GM10248 (cell line): ENCODE results near the gene FTHL17.

Experiments
- CTCF ChIA-PET: fragments of 300-600 bp; sonication (Branson Sonifier 250); formaldehyde crosslinking; extraction: SDS; loops from one replicate; lab custom pipeline; 2021; ENCODE audit warnings: antibody characterized with exemption; lab: Yijun Ruan, JAX
- POLR2A ChIA-PET: fragments of 350-650 bp; sonication (Branson Sonifier 250); formaldehyde crosslinking; extraction: SDS; loops from one replicate; lab custom pipeline; 2020; ENCODE audit warnings: antibody characterized with exemption; lab: Yijun Ruan, JAX
- DNase-seq: peaks from one replicate; pipeline ENCODE4 v3.0.0; 2012; ENCODE audit errors: extremely low spot score
- CTCF ChIP-seq: IDR thresholded peaks from 2 replicates; pipeline ENCODE4 v1.5.1; 2012; ENCODE audit warnings: mild to moderate bottlenecking, low read depth; ENCODE audit errors: extremely low read depth, missing control alignments, control extremely low read depth

FTHL17 gene

GRCh38 chrX:31058284-31058683, 13.6 kb downstream of the FTHL17 start:
- POLR2A ChIA-PET: no interaction called here
- no peak for DNase-seq
- CTCF ChIA-PET: interaction anchor here (1.2 kb wide), 1 partner anchor 21 kb away, joined by 4 read pairs; no protein-coding TSS in a partner anchor
- TF ChIP-seq CTCF: no peak

GRCh38 chrX:31057691-31058090, 14.2 kb downstream of the FTHL17 start:
- CTCF ChIA-PET: interaction anchor here (1.2 kb wide), 1 partner anchor 20 kb away, joined by 4 read pairs; no protein-coding TSS in a partner anchor
- no peak for DNase-seq

GRCh38 chrX:31057291-31057690, 14.6 kb downstream of the FTHL17 start:
- DNase-seq: no peak
- CTCF ChIA-PET: interaction anchor here (1.2 kb wide), 1 partner anchor 20 kb away, joined by 4 read pairs; no protein-coding TSS in a partner anchor
- POLR2A ChIA-PET: no interaction called here

More at GRCh38 chrX:31057691-31058090, 14.2 kb downstream of the FTHL17 start:
- TF ChIP-seq CTCF: no peak
- POLR2A ChIA-PET: no interaction called here

GRCh38 chrX:31053621-31054020, 18.2 kb downstream of the FTHL17 start:
- POLR2A ChIA-PET: no interaction called here

More at GRCh38 chrX:31057291-31057690, 14.6 kb downstream of the FTHL17 start:
- TF ChIP-seq CTCF: no peak

GRCh38 chrX:31039327-31039711, 32.5 kb downstream of the FTHL17 start:
- ChIA-PET CTCF (interaction anchor here (0.6 to 9.5 kb wide), 20 partner anchors 8 to 617 kb away, joined by 3 to 155 read pairs (median 6); no protein-coding TSS in a partner anchor), POLR2A (no interaction called here)
- TF ChIP-seq CTCF: no peak
- DNase-seq: no peak

More at GRCh38 chrX:31053621-31054020, 18.2 kb downstream of the FTHL17 start:
- no peak for DNase-seq
- CTCF ChIA-PET: no interaction called here
- TF ChIP-seq CTCF: no peak

- DNase-seq: peak; percentile 19
- POLR2A ChIA-PET: no interaction called here
- TF ChIP-seq CTCF: peak; percentile 59
- CTCF ChIA-PET: interaction anchor here (0.7 to 9.5 kb wide), 26 partner anchors 9 to 618 kb away, joined by 3 to 155 read pairs (median 5); no protein-coding TSS in a partner anchor
These were observed 33.1 kb downstream of the FTHL17 start for GRCh38 chrX:31038575-31039326.
